GM18870 (cell line): ENCODE measurements around the gene NPAS3.

Experiments used
- ATAC-seq: cut with Tn5 transposase; IDR thresholded peaks from one replicate; pipeline ENCODE4 v1.9.1; 2021; ENCODE audit warnings: moderate library complexity; ENCODE audit not compliant: unreplicated experiment

The NPAS3 gene

DNA sequence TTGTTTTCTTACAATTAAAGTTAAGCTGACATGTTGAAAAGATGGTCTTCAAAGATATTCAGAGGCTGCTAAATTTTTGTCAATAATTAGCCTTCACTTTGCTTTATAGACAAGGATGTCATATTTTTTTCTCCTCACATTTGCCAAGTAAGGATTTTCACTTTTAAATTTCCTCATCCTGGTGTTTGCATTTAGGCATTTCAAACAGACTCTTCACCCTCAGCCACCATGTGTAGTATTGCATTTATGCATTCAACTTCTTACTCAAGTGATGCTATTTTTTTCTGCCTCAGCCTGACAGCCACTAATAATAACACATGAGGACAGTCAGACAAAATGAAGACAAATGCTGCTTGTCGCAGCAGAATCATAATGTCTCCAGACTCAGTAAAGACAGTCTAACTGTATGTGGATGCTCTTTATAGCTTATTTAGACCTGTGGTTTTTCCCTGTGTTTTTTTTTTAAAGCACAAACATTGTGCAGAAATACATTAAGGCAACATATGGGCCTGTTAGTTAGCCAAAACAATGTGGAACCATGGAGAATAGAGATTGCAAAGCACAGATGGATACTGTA, 481.5 kb downstream of the NPAS3 start:
- no peak for ATAC-seq

DNA sequence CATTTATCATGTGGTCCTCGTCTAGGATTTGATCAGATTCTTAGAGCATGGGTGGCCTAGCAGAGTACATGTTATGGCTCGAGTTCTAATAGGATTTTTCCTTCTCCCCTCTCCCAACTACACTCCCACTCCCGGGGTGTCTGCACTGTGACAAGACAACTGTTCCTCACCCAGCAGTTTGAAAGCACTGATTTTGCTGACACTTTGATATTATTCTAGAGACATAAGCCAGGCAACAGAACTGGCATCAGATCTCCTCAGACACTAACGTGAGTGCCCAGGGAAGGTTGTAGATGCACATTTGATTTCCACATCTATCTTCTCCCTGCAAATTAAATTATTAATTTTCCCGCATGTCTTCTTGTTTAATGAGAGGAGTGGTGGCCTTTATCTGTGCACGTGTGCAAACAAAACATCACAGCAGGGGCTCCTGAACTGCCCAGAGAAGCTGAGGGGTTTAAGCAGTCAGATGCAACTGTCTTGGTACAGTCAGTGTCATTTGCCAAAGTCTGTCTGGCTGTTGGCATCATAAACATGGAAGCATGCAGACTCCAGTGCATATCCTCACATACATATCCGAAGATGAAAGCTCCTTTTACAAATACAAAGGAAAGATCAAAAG, 491.8 kb downstream of the NPAS3 start:
- ATAC-seq: no peak

DNA sequence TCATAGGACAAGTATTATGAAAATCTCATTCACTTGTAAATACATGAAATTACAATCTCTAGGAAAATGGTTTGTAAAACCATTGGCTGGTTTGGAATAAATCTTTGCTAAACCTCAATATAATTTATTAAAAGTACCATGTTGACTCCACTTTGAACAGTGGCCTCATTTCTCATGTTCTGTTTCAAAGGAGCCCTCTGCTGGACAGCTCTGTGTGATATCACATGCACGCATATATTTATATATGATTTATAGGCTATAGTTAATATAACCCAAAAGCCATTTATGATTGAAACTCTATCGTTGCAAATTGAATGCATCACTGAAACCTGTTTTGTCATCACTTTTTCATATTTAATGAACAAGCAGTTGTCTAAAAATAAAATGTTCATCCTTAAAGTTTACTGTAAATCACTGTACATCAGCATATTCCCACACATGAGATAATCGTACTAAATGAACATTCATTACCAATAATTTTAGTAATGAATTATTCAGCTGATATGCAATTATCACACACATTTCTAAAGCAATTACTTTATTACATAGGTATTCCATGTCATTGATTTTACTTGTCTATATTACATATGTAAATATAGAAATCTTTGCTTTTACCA, 493.8 kb downstream of the NPAS3 start:
- no peak for ATAC-seq

DNA sequence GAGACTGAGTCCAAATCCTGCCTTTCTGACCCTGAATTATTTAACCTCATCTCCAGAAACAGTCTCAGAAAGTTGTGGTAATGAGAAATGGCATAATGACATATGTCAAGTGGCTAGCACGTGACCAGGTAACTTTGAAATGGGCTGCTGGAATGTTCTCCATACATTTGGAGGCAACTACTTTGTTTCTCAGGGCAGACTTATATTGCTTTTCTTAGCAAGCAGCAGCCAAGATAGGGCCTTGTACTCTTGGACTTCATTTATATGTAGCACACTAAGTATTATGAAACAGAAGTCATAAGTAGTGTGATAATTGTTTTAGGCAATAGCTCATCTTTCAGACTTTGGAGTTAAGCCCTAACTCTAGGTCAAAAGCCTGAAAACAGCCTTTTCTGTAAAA, 494.7 kb downstream of the NPAS3 start:
- no peak for ATAC-seq

DNA sequence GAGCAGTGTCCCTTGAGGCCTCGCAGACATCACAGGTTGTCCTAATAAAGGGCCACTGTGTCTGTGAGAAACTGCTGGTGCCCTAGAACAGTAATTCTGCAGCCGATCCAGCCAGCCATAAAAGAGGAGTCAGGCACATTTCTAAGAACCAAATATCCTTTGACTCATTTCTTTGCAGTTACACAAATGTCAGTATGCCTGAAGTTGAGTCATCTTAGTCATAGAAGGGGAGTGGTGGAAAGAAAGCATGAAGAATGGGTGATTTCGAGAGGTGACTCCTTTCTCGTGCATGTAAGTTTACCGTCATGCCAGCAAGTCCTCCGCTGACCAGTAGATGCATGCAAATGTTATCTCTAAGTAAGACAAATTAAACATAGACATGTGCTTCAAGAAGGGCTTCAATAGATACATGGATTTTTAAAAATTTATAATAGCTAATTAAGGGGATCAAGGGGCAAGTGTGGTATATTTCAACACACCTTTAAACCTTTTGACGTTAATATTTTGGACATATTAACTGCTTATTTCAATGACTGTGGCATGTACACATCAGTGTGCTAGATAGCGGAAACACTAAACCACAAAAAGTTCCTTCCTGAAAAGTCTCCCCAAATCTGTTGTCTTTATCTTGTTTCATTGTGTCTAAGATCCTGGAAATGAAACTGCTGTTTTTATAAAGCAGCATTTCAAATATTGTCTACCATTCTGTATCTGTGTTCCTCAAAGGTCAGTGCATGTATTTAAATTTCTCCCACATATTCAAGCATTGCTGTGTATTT, 497.4 kb downstream of the NPAS3 start:
- no peak for ATAC-seq

DNA sequence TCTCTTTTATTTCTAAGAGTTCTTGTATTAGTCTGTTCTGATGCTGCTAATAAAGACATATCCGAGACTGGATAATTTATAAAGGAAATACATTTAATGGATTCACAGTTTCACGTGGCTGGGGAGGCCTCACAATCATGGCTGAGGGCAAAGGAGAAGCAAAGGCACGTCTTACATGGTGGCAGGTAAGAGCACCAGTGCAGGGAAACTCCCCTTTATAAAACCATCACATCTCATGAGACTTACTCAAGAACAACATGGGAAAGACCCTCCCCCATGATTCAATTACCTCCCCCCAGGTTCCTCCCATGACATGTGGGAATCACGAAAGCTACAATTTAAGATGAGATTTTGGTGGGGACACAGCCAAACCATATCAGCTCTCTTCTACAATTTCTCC, 503.0 kb downstream of the NPAS3 start:
- no peak for ATAC-seq

DNA sequence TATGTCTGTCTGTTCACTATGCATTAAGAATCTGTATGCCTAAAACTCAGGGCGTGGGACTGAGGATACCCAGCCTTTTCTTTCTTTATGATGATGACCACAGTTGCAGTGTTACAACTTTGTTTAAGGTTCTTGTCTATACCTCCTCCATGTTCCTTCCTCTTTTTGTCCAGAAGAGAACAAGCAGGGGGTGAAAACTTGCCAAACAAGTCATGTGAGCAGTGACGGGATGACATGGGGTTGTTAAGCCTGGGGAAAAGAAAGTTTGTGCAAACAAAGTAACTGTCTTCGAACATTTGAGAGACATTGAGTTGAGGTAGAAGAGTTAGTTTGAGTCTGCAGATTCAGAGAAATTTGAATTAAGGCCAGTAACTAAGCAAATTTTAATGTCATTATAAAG, 505.5 kb downstream of the NPAS3 start:
- ATAC-seq: no peak

DNA sequence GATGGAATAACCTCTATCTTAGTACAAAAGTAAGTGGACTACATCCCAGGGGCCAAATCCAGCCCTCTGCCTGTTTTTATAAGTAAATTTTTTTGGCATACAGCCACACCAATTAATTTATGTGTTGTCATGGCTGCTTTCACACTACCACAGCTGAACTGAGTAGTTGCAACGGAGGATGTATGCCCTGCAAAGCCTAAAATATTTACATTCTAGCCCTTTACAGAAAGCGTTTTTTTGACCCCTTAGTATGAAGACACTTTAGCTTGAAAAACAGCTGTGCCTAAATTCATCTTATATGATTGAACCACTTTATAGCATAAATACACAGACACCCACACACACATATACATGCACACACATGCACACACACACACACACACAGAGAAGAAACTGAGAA, 510.6 kb downstream of the NPAS3 start:
- no peak for ATAC-seq

DNA sequence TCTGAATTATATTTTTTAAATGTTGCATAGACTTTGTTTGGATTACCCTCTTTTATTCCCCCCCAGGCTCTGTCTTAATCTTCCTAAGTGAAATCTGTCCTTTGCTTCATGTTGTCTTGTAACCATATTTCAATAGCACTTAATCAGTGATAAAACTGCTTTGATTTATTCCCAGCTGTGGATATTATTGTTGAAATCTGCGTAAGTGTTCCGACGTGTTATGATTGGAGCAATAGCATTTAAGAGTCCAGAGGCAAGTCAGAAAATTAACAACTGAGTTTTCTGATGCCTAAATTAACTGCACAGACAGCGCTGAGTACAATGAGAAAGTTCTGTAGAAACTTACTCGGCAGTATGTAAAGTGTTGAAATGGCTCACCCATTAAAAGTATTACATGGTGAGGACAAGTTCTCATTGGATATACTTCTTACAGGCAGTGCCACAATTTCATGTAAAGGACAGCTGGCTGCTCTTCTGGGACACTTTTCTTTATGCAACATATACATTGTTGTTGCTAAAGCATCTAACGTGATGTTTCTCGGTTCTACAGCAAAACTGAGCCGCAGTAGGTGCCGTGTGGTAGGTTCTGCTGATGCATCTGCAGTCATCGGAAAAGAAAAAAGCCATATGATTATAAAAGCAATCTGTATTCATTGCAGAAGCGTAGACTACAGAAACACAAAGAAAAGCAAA, 511.2 kb downstream of the NPAS3 start:
- ATAC-seq: no peak

DNA sequence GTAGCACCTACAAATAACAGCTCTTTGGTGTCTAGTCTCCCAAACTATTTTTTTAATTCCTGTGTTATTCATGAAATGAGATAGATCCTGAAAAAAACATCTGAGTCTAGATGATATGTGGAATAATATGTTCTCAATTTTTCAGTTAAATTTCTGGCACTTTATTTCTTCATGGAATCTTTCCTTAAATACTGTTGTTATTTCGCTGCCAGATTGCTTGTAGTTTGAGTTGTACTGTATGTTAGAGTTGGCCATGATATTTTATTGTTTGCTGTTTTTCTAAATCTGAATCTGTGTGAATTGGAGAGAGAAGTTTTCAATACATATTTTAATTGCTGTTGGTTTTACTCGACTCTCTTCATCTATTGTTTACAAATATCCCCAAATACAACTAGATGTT, 511.7 kb downstream of the NPAS3 start:
- ATAC-seq: no peak

DNA sequence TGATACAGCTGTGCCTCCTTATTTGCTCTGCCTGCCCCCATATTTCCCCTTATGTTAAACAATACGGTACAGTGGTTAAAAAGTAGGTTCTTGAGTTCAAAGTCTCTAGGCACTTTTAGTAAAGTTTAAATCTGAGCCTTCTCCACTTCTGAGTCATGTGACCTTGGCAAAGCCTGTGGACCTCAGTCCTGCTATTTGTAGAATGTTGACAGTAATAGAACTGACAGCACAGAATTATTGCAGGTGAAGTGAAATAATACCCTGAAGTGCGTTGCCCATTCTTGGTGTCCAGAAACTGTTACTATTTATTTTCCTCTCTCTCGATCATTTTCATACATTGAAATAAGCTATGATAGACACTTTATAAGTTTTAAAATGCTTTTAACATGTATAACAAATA, 512.5 kb downstream of the NPAS3 start:
- ATAC-seq: no peak

DNA sequence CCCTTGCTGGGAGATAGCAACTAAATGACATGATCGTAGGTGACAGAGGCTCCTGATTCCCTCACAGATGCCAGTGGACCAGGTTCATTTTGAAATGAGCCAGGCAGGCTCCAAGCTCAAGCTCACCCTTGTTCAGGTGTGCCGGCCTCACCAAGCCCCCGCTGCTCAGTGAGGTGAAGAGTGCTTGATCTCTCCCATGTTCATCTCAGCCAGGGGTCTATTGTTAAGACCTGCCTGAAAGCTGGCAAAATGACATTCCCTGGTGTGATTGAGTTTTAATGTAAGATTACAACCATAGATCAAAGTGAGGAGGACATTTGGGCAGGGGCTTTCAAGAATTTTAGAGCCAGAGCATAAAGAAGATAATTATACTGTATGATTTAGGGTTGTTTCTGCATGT, 514.3 kb downstream of the NPAS3 start:
- no peak for ATAC-seq

DNA sequence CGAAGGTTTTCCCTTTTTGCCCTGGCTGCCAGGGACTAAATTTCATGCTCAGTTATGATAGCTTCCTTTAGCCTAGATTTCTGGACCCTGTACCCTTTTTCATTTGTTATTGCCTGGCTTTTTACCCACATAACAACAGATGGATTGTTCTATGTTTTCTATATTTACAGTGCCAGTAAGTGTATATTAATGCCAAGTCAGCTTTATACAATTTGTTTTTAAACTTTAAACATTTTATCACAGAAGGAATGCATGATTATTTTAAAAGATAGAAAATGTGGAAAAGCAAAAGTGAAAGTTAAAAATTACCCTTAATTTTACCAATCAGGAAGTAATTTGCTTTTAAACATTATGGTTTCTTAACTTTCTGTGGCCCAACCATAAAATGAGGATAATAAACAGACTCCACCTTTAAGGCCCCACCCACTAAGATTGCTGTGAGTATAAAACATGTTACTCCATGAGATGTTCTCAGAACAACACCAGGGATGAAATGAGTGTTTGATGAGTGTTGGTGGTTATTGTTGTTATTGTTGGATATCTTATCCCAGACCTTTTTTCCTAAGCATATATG, 515.4 kb downstream of the NPAS3 start:
- no peak for ATAC-seq

DNA sequence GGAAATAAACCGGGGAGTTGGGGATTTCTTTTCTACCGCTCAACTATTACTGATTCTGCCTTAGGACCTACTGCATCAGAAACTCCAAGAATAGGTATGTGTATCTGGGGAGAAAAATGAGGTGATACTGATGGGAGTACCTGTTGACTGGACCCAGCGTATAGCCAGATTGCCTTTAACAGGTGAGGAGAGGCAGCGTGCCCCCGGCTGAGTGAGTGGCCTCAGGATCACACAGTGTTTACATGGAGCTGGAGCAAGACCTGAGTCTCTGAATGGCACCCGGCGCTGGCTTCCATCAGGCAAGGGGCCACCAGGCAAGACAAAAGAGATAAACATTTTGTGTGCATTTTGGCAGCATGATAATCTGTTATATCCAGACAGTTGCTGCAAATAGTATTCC, 516.0 kb downstream of the NPAS3 start:
- ATAC-seq: no peak

DNA sequence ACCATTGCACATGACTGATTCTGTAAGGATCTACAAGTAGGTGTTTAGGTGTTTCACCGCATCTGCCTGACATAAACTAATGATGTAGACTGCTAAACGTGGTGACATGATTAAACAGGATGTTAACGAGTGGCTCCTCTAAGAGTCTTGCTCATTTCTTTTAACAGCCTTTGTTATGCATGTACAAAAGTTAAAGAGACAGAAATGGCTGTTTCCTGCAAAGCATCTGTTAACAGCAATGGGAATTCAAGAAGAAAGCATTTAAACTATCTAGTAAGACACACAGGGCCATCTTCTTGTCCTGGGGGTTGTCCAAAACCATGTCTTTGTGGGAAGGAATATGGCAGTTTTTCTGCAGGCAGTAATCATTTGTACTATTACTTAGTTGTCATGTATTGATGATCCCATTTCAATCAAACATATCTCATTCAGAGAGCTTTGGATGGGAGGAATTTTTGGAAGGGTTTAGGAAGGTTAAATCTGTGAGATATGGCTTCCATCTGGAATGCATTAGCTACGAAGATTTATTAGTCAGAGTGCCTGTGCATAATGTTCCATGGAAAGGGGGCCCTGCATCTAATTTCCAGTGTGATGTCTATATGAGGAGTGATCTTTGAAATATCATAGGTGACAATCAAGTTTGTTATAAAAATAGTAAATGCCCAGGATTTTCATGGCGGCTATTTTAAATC, 517.1 kb downstream of the NPAS3 start:
- no peak for ATAC-seq

DNA sequence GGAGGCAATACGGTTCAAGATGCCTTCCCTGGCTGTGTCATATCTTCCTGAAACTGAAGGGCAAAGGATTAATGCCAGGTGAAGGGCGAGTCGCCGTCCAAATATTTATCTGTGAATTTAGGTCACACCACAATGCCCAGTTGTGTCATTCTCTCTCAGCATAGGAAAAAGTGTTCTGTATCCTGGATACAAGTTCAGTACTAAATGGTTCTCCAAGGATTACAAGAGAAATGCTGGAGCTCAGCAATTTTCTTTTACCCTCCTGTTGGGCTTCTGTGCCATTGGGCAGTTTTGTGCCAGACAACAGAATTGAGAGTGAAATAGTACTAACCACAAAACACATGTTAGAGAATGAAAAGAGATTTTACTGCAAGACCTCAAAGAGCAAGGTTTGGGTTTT, 518.3 kb downstream of the NPAS3 start:
- no peak for ATAC-seq

DNA sequence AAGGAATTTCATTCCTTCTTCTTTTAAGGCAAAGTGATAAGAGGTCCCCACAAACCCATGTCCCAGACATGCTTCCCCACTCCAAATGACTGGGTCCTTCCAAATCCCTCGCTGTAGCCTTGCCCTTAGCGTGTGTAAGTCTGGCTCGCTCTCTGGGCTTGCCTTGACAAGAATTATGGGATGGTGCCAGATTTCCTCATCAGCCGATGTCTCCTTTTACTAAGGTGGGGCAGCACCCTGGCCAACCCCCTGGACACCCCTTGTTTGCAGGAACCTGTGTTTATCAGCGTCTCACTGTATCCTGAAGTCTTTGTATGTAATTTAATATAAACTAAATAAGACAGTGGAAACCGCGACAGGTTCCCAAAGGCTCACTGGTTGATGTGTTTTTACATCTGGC, 518.9 kb downstream of the NPAS3 start:
- ATAC-seq: no peak

DNA sequence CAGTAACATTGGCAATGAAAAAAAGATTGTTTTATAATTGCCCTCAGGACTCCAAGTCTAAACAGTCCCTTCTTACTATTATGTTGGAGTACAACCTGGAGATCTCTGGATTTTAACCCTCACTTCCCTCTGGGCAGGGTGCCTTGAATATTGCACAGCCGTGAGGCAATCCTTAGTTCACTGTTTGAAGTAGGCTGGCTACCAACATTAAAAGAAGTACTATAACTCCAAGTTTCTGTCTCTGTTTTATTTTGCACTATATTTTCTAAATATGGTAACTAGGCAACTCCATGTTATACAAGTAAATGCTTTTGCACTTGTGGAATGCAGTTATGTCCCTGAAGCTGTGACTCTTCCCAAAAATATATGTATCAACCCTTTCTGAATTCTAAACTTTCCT, 521.5 kb downstream of the NPAS3 start:
- no peak for ATAC-seq

DNA sequence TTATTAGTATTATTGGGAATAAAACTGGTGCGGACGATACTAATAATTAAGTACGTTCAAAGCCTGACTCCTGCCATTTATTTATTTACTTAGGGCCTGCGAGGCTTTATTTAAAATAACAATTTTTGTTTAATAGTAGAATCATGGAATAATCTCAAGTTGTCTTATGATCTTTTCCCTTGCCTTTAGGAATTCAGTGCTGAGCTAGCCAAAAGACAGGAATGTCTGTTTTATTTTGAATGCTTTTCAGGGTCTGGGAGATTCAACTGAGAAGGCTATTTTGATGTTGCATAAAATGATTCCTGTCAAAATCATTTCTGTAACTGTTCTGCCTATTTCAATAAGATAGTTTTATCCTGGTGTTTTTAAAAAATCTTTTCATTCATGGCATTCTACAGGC, 522.4 kb downstream of the NPAS3 start:
- ATAC-seq: no peak

DNA sequence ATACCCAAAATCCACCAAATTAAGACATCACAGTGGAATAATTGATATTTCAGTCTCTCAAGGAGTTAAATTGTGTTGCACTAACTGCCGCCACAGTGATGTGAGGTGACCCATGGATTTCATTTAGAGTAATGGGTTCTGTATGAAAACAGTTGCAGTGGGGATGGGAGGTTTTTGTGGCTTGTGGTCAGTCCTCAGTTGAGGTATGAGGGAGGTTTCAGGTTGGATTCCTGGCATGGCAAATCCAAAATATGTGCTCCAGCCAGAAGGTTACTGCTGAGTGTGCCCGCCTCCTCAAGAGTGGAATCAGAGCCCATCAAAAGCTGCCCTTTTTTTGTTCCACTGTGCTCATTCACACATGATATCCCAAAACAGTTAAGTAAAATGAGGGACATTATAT, 525.1 kb downstream of the NPAS3 start:
- no peak for ATAC-seq
